ENCODE measurements around the gene ZNF684. TPM values are rescaled to one million over a fixed set of nuclear protein-coding genes. Genes with fewer than 3 reads are reported as not detected.

Gene ZNF684
- 7.7 TPM for total RNA-seq

DNA sequence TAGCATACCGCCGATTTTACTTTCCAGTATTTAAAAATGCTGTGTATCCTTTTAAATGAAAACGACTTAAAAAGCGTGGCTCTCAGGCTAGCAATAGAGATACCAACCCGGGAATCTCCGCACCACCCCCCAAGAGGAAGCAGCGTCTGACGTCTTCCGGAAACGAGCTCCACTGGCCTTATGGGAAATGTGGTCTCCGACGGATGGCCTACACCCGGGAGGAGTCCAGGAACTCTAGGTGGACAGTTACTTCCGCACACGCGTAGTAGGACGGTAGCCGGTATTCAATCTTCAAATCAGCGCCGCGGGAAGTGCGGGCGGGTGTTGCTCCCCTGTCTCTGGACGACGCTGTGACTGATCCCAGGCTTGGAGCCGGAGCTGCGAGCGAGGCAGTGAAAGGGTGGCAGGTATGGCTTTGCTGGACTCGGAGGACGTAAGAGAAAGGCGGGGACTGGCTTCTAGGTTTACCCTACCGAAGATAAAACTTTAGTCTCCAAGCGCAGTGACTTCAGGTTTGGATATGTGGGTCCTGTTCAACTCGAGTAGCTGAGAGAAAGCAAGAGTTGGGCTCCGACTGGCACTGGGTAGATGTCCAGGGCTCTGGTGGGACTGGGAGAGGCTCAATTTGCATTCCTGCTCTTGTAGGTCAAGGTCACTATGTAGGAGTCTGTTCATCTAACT lies at the start of gene ZNF684:
ZNF684 (plus strand) TSS at position 257 of the 681 bp plus-strand sequence. CDS start 1,530 bp downstream, outside the sequence.

DNA sequence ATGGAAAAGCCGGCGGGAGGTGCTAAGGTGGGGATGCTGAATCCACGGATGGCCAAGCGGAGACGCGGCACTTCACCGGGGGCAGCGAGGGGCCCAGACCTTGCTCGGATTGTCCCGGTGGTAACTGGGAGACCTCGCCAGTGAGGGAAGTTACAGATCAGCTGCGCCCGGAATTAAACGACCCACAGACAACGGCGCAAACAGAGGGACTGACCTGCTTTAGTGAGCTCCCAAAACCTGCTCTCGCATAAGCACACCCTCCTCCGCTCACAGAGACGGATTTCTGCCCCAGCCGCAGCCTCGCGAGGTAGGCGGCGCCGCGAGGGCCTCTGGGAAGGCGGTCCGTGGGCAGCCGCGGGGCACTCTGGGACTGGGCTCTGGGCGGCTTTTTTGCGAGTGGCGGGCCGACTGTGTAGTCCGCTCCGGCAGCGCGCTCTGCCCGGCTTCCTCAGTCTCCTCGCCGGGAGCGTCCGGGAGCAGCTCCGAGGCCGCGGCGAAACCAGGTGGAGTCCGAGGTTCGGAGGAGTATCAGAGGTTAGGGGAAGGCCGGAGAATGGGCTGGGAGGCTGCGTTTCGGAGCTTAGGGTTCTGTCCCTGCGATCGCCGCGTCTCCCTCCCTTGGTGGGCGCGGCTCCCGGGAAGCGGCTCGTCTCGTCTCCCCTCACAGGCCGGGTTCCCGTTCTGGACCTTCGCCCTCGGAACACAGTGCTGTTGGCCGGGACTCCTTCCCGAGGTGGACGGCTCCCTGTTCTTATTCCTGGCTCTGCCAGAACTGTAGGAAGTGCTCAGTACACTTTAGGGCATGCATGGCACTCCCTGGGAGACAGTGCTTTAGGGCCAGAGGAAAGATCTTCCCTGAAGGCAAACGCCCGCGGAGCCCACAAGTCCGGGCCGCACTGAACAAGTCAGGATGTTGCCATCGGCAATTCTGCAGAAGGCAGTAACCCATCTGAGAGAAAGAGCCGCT lies 22.8 kb upstream of the ZNF684 start, which contains the start of gene EXO5:
EXO5 (plus strand) TSS at position 393 of the 967 bp plus-strand sequence. CDS start 5,778 bp downstream, outside the sequence.

Other genes with a start within 250 kb of the ZNF684 start
- gene COL9A2, start 214.4 kb upstream of the ZNF684 start, total RNA-seq, result 66.9 TPM
- 25.1 TPM for gene SMAP2, start 157.9 kb upstream of the ZNF684 start, total RNA-seq
- gene ZFP69B, start 81.2 kb upstream of the ZNF684 start, total RNA-seq, result 10.4 TPM
- gene ZFP69, start 54.3 kb upstream of the ZNF684 start, total RNA-seq, result 5.4 TPM
- gene EXO5, start 22.9 kb upstream of the ZNF684 start, total RNA-seq, result 15.8 TPM
- 28.6 TPM for gene RIMS3, start 134.0 kb downstream of the ZNF684 start, total RNA-seq
- 58.9 TPM for gene NFYC, start 160.1 kb downstream of the ZNF684 start, total RNA-seq

Measured in camera-type eye (tissue), 1 donor.